Activated effector memory CD4-positive, alpha-beta T cell treated with anti-CD3 and anti-CD28 coated beads, Interleukin-2, amount 50 U/mL, for 16 hours (primary cell): ENCODE results near the gene FOXE1.

ENCODE experiments used
- DNase-seq: peaks from one replicate; pipeline ENCODE4 v3.0.0-alpha.2; 2020

Gene FOXE1

DNA sequence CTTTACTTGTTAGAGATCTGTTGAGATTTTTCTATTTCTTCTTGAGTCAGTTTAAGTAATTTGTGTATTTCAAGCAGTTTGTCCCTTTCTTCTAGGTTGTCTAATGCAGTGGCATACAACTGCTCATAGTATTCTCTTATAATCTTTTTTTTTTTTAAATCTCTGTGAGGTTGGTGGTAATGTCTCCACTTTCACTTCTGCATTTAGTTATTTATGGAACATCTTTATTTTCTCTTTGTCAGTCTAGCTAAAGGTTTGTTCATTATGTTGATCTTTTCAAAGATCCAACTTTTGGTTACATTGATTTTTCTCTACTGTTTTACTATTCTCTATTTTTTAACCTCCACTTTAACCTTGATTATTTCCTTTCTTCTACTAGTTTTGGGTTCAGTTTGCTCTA lies 13.8 kb downstream of the FOXE1 start:
- DNase-seq: no peak

DNA sequence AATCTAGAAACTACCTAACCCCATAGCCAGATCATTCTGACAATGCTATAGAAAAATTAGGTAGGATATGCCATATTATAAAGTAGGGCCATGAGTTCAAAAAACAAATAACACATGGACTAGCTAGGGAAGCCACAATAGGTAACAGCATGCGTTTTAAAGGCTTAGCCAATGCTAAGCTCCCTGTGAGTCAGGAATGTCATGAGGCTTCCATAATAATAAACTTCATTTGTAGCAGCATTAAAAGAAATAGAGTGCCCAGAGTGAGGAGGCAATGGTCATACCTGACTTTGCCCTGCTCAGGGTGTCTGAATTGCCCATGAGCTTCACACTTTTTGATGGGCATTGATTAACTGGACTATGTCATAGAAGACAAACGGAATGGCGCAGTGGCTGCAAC lies 15.8 kb downstream of the FOXE1 start:
- no peak for DNase-seq

DNA sequence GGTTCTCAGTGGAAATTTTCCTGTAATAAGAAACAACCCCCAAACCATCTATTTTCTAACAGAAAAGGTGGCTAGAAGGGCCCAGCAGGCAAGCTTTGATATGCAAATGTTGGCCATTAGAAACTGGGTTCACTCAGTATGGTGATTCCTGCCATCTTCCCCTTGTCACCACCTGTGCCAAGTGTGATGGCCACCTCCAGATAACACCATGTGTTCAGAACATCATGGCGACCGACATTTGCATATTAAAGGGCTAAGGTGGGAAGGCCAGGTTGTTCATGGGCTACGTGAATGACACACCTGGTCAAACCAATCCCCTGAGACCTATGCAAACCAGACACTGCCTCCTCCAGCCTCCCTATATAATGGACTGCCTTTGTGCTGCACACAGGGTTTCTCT lies 20.4 kb downstream of the FOXE1 start:
- DNase-seq: no peak

DNA sequence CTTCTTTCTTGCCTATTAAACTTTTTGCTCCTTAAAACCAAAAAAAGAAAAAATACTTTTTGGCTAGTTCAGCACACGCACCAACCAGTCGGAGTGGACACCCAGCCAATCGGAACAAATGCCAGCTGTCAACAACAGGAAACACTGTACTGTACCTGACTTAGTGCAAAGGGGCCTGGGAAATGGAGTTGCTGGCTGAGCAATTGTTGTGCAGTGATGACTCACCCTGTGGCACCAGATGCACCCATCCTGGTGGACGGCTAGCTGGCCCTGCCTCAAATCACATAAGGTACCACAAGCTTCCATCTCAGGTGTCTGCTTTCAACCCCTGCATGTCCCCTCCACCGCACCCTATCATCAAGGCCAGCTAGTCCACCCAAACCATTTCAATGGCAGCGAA lies 20.9 kb downstream of the FOXE1 start:
- no peak for DNase-seq

DNA sequence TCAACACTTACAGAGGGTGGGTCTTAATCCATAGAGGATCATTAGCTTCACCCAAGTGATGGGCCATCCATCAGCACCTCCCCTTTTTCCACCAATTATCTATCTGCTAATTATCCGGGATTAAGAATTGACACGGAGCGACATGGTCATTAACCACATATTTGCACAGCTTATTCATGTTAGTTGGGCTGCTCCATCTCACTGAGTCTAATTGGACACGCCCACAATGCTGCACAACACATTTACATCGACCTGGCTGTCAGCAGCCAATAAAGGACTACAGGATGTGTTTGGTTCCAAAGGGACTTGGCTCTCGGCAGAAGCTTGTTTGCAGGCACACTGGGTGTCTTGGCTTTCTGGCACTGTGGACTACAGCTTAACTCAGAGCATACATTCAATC lies 21.6 kb downstream of the FOXE1 start:
- no peak for DNase-seq

DNA sequence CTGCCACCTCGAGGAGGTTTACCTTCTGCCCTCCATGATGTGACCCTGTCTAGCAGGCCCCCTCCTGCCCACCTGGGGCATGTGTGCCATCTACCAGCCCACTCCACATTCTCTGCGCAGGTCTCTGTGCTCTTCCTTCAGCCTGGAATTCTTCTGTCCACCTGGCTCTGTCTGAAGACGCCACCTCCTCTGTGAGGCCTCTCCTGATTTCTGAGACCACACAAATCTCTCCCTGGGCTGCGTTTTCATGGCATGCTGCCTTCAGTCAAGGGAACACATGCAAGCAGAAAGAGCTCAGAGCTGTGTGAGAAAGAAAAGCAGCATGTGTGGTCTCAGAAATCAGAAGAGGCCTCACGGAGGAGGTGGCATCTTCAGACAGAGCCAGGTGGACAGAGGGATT lies 22.1 kb downstream of the FOXE1 start:
- no peak for DNase-seq

DNA sequence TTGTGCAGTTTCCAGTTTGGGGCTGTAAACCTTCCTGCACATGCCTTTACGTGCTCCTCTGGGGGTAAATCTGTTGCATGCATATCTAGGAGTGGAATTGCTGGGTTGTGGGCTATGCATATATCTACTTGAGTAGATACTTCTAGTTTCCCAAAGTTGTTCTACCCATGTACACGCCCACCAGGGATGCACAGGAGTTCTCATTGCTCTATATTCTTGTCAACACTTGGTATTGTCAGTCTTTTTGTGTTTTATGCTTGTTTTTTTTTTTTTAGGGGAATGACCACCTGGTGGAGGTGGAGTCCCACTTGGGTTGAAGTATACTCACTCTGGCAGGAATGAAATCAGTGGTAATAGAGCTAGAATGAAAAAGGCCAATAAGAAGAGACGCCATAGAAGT lies 23.0 kb downstream of the FOXE1 start:
- DNase-seq: no peak

DNA sequence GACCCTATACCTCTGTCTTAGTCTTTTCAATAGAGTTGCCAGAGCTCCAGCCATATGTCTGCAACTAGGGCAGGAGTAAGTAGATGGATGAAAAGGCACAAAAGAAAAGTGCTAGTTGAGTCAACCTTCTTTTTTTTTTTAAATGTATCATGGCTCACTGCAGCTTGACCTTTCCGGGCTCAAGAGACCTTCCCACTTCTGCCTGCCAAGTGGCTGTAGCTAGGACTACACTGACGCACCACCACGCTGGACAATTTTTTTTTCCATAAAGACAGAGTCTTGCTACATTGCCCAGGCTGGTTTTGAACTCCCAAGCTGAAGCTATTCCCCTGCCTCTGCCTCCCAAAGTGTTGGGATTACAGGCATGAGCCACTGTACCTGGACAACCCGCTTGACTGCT lies 27.3 kb downstream of the FOXE1 start:
- DNase-seq: no peak

DNA sequence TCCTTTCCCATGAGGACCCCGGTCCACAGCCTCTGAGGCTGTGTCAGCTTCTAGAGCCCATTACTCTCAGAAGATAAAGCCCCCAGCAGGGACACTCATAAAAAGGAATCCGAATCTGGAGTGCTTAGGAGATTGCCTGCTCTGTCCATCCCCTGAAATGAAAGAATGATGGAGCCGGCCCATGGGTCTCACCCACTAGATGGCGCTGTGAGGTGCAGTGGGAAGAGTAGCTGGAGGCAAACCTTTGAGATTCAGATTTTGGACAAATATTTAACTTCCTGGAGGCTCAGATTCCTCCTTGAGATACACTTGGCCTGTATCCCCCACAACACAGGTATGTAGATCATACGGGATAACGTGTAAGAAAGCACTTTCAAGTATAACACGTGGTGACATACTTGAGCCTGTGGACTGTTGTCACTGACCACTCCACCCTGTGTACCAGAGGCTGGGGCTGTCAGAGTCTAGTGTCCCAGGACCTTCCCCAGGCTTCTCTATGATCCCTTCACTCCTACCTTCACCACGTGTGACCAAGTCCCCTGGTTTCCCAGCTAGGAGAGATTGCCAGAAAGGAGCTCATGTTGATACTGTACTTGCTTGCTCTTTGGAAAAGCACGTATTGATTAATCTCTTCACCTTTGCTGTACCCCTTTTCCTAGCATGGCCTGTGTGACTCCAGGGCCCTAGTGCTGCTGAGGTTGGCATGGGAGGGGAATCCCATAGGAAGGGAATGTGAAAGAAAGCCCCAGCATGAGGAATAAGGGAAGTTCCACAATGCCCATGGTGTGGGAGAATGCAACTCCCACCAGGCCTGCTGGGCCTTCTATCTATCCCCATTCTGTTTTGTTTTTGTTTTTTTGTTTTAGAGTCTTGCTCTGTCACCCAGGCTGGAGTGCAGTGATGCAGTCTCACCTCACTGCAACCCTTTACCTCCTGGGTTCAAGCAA lies 37.2 kb downstream of the FOXE1 start:
- peak; percentile 87 for DNase-seq

DNA sequence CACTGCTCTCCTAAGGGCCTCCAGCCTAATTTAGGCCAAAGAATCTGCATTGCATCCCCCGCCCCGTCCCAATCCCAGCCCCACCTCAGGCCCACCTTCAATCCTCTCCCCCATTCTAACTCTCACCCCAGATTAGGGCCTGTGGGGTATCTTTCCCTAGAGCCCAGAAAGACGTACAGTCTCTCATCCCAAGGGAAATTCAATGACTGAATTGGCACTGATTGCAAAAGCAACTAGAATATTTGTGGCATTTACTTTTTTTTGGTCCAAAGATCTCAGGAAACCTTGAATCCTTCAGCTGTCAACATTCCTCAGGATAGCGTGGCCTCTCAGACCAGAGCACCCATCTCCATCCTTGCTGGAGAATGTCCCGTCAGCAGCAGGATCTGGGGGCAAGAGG lies 38.7 kb downstream of the FOXE1 start:
- no peak for DNase-seq

DNA sequence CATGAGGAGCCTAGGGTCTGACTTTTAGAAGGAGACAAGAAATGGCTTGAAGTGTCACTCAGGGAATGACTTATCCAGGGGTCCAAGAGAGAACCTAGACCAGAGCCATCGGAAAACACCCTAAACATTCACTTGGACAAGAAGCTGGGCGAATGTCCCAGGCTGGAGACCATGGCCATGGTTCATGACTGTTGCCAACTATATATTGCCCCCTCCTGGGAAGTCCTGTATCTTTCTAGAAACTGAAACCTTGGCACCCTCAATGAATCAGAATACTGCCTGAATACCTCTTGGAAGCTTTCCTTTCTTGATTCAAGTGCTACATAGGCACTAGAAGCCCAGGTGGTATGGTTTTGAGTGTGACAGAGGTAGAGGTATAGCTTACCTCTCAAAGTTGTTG lies 39.4 kb downstream of the FOXE1 start:
- DNase-seq: no peak

DNA sequence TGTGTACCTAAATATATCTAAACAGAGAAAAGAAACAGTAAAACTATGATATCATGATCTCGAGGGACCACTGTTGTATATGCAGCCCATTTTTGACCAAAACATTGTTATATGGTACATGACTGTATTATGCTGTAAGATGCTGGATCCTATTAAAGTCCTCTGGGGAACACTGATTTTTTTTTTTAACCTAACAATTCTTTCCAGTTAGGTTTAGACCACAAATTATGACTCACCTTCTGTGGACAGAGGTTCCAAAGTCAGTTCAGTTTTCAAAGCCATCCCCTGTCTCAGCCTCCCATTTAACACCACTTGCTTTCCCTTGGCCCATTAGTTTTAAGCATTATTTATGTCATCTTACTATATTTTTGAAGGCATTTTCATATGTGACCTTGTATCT lies 42.2 kb downstream of the FOXE1 start:
- no peak for DNase-seq

DNA sequence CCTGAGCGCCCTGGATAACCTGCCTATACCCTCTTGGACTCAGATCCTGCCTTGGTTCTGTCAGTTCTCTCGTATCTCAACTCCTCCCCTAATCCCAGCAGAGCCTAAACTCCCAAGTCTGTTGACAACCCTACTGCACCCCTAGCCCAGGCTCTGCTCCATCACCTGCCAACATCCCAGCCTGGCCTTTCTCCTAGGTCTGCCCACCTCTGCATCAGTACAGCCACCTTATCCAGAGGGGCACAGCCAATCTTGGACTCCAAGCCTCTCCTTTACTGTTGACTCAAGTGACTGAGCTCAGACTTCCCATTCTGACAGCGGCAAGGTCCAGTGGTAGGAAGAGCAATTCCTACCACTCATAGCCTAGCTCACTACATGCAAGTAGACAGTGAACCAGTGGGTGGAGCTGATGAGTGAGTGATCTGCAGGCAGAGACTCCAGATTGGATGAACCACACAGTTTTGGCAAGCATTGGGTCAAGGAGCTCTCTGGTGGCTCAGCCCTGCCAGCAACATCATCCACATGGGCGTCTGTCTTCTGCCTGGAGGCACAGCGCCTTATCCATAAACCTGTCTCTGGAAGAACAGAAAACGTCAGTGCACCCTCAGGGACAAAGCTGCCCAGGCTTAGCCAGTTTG lies 42.8 kb downstream of the FOXE1 start:
- DNase-seq: no peak

DNA sequence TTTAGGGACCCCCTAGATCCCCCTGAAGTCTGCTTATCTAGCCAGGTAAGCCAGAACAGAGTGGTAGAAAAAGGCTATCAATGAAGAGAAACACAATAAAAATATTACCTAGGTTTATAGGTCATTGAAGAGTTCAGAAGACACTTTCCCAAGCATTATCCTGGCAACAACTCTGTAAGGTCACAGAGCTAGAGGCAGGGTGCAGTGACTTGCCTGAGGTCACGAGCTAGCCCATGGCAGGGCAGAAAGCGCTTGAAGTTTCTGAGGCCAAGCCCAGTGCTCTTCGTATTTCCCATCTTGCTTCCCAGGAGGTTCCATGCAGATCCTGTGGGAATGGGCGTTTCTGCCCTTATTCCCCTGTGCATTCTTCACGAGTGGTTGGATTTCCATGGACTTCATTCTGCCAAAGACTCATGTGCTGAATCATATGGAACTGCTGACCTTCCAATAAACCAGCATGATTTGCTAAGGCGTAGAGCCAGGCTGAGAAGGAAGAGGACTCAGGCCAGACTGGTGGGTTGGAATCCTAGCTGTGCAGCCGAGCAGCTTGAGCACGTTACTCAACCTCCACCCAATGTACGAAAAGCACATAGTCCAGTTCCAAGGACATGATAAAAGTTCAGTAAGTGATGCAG lies 47.2 kb downstream of the FOXE1 start:
- DNase-seq: no peak

DNA sequence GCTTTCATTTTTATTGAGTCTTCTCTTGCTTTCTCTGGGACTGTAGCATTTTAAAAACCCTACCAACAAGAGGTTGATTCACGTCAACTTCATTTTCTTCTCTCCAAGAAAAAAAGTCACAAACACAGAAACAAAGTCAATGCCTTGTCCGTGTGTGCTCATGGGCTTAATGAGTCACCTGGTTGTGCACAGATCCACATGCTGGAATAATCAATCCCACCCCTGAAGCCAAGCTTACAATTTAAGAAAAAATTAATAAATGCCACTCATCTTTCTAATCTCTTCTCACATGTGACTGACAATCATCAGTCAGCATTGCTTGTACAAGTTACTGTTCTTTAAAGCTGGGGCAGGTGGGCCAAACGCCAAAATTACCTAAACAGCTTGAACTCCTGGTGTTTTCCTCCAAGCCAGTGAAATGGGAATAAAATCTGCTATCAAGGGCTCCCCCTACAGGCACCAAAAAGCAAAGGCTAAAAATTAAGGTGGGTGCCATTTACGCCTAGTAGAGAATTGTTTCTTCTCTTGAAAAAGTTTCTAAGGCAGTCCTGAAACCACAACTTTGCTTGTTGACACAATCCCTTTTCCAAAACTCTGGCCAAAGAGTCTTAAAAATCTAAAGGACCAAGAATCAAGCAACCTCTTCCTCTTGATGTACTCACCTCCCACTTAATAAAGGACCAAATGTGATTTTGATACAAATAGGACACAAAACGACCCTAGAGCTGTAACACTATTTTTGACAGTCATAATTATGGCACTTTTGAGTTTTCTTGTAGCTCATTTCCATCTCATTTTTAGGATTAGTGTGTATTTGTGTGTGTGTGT lies 47.9 kb downstream of the FOXE1 start:
- no peak for DNase-seq

DNA sequence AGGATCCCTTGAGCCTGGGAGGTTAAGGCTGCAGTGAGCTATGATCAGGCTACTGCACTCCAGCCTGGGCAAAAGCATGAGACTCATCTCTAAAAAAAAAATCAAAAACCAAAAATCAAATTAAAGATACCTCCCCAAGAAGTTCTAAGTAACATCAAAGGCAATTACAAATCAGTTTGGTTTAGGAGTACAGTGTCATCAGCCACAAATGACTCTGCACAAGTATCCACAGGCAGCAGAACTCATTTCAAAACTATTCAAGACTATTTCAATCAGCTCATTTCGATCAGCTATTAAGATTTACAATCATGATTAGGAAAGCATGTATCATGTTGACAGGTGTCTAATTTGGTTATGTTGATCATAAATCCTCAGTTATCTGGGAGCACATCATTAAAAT lies 50.2 kb downstream of the FOXE1 start:
- no peak for DNase-seq

DNA sequence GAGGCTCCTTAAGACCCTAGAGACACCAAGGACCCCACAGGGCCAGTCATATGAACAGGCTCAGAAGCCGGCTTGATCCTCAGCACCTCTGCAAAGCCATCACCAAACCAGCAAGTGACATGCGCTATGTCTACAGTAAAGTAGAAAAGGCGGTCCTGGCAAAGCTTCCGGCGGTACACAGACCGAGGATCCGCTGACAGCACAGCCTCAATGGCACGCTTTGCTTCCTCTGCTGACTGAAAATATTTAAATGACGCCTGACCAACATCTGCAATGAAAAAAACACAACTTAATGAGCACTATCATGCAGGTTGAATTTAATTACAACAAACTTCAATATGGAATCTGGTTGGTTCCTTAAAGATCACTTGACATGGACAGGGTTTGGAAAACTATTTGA lies 51.7 kb downstream of the FOXE1 start:
- peak; percentile 80 for DNase-seq

DNA sequence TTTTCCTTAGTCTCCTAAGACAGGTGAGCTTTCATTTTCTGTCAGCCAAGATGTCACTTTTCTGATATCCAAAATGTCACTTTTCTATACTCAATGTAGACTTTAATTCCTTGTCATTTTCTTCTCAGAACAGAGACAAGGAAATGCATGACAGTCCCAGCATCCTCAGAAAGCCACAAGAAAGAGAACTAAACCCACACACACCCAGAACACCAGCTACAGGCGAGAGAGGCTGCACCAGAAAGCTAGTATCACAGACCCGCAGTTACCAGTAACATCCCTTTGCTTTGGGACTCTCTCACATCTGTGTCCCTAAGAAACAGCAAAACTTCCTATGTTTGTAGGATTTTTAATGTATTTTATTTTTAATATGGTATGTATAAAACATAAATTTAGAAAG lies 52.2 kb downstream of the FOXE1 start:
- DNase-seq: peak; percentile 79
